Measurements from ENCODE around the gene VEGFD. TPM values are rescaled to one million over a fixed set of nuclear protein-coding genes. Genes with fewer than 3 reads are reported as not detected.

VEGFD gene
- total and polyA plus RNA-seq, 12 donors = 1.1 to 21.0 (median 4.4) TPM

DNA sequence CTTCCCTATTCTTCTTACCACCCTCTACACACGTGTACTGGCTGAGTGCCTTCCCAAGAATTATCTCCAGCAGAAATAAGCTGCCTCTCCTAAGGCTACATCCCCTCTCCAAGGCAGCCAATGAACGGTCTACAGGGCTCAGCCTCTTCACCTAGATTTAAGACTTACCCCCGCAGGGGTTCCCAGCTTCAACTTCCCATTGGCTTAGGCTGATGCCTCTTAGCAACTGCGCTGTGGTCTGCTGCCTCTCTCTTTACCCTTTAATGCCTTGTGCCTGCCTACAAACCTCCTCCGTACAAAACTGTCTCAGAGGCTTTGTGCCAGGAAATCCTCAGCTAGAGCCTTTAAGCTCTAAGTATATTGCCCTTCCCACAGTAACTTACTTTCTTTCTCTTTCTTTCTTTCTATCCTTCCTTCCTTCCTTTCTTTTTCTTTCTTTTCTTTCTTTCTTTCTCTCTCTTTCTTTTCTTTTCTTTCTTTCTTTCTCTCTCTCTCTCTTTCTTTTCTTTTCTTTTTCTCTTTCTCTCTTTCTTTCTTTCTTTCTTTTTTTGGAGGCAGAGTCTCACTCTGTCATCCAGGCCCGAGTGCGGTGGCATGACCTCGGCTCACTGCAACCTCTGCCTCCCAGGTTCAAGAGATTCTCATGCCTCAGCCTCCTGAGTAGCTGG lies 33.8 kb downstream of the VEGFD start:
- WGBS, 2 donors = 70 to 84% methylated on average over 8 of the region's 8 CpGs

DNA sequence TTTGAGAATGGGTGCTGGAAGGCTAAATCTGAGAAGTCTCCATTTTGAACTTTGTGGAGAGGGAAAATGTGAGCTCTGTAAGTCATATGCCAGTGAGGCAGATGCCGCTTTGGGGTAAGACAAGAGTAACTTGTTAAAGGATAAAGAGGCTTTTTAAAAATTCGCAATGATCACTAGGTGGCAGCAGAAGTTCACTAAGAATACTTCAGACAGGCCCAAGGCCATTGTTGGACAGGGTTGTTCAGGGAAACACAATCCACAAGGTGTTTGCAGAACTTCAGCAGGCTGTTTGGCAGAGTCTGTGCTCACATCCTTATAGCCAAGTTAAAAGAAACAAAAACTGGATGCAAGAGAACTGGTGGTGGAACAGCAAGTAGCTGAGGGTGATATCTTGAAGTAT lies 35.2 kb downstream of the VEGFD start:
- Histone ChIP-seq H3K27ac (no peak overlapping the region), H3K4me3 (no peak overlapping the region), H3K36me3 (peaks cover 0 to 22% (median 0%) of the 10 kb centered on the region in 9 donors), H3K9me3 (no peaks in the 10 kb centered on the region), H3K4me1 (peaks cover 0 to 3% (median 0%) of the 10 kb centered on the region in 9 donors), H3K27me3 (peaks cover 0 to 33% (median 0%) of the 10 kb centered on the region in 7 donors)
- DNase-seq (peak in 1 of 2 donors; percentile 32), ATAC-seq (peak; percentile 67 to 89 (median 72))
- intact Hi-C loops (cut with DNase I) = loop anchor here in 8 of 10 donors (2.0 to 10.0 kb wide), 8 partner anchors 46 to 296 kb away; no protein-coding TSS in a partner anchor
- TF ChIP-seq, protein P1, sequence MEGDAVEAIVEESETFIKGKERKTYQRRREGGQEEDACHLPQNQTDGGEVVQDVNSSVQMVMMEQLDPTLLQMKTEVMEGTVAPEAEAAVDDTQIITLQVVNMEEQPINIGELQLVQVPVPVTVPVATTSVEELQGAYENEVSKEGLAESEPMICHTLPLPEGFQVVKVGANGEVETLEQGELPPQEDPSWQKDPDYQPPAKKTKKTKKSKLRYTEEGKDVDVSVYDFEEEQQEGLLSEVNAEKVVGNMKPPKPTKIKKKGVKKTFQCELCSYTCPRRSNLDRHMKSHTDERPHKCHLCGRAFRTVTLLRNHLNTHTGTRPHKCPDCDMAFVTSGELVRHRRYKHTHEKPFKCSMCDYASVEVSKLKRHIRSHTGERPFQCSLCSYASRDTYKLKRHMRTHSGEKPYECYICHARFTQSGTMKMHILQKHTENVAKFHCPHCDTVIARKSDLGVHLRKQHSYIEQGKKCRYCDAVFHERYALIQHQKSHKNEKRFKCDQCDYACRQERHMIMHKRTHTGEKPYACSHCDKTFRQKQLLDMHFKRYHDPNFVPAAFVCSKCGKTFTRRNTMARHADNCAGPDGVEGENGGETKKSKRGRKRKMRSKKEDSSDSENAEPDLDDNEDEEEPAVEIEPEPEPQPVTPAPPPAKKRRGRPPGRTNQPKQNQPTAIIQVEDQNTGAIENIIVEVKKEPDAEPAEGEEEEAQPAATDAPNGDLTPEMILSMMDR (IDR thresholded peaks at IDR 0.05) = peak; percentile 9 to 64 (median 58)
- WGBS, 2 donors = 18 to 30% methylated on average over 2 of the region's 2 CpGs

More for the DNA sequence above, 33.8 kb downstream of the VEGFD start:
- H3K4me1 ChIP-seq = peaks cover 0 to 3% (median 0%) of the 10 kb centered on the region in 9 donors
- H3K27me3 ChIP-seq = peaks cover 0 to 27% (median 0%) of the 10 kb centered on the region in 7 donors
- intact Hi-C loops (cut with DNase I) = loop anchor here in 3 of 10 donors (5.0 to 10.0 kb wide), 3 partner anchors 64 to 117 kb away; no protein-coding TSS in a partner anchor
- no peak overlapping the region for H3K4me3 ChIP-seq
- H3K27ac ChIP-seq = no peak overlapping the region
- no peak for ATAC-seq
- TF ChIP-seq, protein P1 (IDR thresholded peaks at IDR 0.05) = no peak
- H3K36me3 ChIP-seq = peaks cover 0 to 18% (median 0%) of the 10 kb centered on the region in 9 donors
- no peaks in the 10 kb centered on the region for H3K9me3 ChIP-seq
- no peak for DNase-seq

DNA sequence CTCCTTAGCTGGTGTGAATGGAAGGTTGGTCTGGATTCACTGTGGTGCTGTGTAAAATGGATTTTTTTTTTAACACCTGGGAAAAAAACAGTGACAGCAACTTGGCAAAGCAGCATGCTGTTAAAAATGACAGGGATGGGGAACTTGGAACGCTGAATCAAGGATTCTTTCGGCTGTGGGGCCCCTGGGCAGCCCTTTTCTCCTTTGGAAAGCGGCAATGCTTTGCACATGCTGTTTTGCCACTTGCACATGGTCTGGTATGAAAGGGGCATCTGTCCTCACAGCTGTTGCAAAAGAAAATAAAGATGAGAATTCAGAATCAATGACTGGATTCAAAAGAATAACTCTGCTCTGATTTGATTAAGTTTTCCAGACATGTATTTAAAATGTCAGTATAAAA lies 38.2 kb downstream of the VEGFD start:
- DNase-seq (no peak), ATAC-seq (no peak)
- Histone ChIP-seq H3K4me1 (peaks cover 0 to 3% (median 0%) of the 10 kb centered on the region in 9 donors), H3K27me3 (peaks cover 0 to 52% (median 0%) of the 10 kb centered on the region in 7 donors), H3K27ac (no peak overlapping the region), H3K36me3 (peaks cover 0 to 17% (median 0%) of the 10 kb centered on the region in 9 donors), H3K4me3 (no peak overlapping the region), H3K9me3 (no peaks in the 10 kb centered on the region)
- TF ChIP-seq, protein P1 (IDR thresholded peaks at IDR 0.05) = no peak
- intact Hi-C loops (cut with DNase I) = loop anchor here in 7 of 10 donors (5.0 to 10.0 kb wide), 7 partner anchors 49 to 299 kb away; no protein-coding TSS in a partner anchor
- WGBS, 2 donors = 76 to 80% methylated on average over 3 of the region's 3 CpGs

DNA sequence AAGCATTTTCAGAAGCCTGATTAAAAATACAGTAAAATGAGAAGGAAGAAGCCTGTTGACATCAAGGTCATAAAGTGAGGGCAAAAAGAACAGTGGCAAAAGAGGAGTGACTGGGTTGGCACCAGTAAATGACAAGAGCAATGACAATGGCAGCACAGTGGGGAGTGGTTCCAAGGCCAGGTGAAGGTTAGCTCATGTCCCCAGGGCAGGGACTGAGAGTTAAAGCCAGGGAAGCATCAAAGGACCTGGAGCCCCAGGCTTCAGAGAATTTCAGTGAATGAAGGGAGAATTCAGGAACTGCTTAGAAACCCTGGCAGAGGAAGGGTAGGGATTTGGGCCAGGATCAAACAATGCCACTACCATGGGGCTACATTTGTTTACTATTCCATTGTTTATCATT lies 40.1 kb downstream of the VEGFD start:
- ATAC-seq = no peak
- no peaks in the 10 kb centered on the region for H3K4me1 ChIP-seq
- no peaks in the 10 kb centered on the region for H3K9me3 ChIP-seq
- H3K4me3 ChIP-seq = no peak overlapping the region
- intact Hi-C loops (cut with DNase I) = loop anchor here in 5 of 10 donors (5.0 to 10.0 kb wide), 6 partner anchors 42 to 301 kb away; no protein-coding TSS in a partner anchor
- H3K27me3 ChIP-seq = peaks cover 0 to 68% (median 0%) of the 10 kb centered on the region in 7 donors
- no peak for DNase-seq
- TF ChIP-seq, protein P1 (IDR thresholded peaks at IDR 0.05) = no peak
- H3K36me3 ChIP-seq = peaks cover 0 to 17% (median 0%) of the 10 kb centered on the region in 9 donors
- H3K27ac ChIP-seq = no peak overlapping the region

Measured in heart right ventricle (tissue), 16 donors.